HG03457 (cell line): ENCODE measurements around the gene SDK1.

Source experiments
- ATAC-seq: cut with Tn5 transposase; IDR thresholded peaks from one replicate; pipeline ENCODE4 v1.9.1; 2021; ENCODE audit warnings: moderate number of reproducible peaks; ENCODE audit not compliant: unreplicated experiment

The SDK1 gene

DNA sequence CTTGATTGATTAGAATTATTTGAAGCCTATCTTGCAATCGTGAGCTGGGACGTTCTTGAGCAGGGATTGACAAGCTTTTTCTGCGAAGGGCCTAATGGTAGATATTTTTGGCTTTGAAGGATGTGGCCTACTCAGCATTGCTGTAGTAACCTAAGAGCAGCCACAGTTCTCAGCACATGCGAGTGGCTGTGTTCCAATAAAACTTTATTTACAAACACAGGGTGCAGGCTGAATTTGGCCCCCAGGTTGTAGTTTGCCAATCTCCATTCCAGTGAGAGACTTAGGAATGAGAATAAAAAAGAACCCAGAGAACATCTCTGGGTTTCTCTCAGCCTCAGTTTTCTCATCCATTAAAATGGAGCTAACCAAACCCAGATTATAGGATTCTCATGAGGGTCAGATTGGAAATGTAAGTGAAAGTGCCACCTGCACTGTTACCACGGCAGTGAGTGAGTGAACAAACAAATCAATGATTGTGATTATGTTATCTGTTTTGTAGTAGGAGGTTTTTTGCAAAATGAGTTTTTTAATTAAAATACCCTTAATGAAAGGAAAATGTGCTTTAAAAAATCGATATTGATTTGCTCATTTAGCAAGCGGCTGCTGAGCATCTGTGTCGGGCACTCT is 664.0 kb downstream of the SDK1 start:
- ATAC-seq, result no peak

DNA sequence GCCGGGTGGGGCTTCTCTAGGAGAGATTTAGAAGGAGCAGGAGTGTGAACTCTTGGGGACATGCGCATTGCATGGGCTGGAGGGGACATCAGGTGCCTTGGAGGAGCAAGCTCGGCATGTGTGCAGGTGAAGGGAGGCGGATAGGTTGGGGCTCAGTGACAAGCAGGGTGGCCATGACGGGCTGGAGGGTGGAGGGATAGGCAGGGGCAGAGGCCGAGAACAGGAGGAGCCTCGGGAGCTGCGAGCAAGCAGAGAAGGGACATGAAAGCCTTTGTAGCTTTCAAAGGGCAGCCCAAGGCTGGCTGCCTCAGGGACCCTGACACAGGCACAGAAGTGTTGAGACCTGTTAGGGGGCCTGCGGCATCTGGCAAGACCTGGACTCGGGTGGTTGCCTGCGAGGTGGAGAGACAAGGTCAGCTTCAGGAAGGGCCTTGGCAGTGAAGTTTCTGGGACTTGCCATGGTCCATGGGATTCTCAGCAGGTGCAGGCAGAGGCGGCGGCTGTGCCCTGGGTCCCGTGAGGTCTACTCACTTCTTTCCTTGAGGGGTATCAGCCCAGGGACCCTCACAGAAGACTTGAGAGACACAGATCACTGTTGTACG is 664.8 kb downstream of the SDK1 start:
- ATAC-seq, result no peak

GRCh38 chr7:3968234-3968633 is 667.2 kb downstream of the SDK1 start:
- ATAC-seq, result no peak

DNA sequence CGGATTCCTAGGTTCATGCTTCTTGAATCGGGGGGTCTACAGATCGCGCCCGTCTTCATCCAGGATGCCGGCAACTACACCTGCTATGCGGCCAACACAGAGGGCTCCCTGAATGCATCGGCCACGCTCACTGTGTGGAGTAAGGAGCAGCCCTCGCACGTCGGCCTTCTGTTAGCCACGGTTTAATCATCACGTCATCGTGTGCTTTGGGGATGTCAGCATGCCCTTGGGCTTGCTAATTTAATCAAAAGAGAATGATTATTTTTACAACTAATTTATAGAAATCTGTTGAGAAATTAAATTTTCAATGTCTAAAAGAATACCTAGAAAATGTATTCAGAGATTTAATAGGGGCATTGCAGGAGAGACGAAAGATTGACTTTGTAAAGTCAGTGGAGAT is 668.2 kb downstream of the SDK1 start:
- no peak for ATAC-seq

- ATAC-seq, result no peak
Observed at GRCh38 chr7:3971323-3971722, 670.3 kb downstream of the SDK1 start.

GRCh38 chr7:3973264-3973663 is 672.2 kb downstream of the SDK1 start:
- no peak for ATAC-seq

- ATAC-seq, result no peak
Observed at GRCh38 chr7:3974329-3974728, 673.3 kb downstream of the SDK1 start.

DNA sequence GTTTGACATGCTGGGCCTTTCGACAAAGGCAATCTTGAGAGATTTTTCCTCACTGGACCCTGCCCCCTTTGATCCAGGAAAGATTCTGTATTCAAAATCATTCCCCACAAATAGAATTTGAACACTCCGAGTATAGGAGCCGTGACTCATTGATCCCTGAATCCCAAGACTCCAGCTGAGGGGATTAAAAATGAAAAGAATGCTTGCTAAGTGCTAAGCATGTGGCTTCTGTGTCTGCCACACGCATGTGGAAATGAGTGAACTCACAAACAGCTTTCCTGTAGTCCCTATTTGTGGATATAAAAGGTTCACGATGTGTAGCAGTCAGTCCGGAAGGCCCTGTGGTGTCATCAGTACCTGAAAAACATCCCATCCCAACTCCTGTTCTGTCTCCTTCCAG is 674.3 kb downstream of the SDK1 start:
- no peak for ATAC-seq

DNA sequence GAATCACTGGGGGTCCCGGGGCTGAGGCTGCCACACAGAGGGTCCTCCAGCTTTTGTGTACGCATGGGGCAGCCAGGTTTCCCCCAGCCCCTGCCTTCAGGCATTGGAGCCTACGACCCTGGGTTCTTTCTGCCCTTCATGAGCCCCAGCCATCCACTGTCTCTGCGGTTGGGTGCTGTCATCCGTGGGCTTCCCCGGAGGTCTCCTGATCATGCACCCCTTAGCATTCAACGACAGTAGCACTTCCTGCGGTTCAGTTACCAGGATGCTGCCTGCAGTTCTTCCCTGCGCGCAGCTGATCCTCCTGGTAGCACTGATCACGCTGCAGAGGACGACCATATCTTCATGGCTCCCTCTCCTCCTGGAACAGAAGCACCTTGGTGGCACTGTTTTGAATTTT is 676.3 kb downstream of the SDK1 start:
- ATAC-seq, result no peak

DNA sequence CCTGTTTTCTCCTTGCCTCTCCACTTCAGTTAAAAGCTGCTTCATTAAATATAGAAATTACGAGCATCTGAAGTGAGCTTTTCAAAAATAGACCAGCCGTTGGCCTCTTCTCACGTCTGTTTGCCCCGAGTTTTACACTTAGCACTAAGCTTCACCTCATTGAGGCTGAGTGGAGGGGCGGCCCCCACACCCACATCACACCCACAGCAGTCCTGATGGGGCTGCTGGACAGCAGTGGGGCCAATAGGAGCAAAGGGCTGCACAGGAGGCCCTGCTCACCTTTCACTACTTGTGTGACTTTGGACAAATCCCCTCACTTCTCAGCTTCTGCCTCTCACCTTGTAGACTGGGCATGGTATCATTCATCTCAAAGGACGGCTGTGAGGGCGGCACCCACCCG is 677.8 kb downstream of the SDK1 start:
- no peak for ATAC-seq

DNA sequence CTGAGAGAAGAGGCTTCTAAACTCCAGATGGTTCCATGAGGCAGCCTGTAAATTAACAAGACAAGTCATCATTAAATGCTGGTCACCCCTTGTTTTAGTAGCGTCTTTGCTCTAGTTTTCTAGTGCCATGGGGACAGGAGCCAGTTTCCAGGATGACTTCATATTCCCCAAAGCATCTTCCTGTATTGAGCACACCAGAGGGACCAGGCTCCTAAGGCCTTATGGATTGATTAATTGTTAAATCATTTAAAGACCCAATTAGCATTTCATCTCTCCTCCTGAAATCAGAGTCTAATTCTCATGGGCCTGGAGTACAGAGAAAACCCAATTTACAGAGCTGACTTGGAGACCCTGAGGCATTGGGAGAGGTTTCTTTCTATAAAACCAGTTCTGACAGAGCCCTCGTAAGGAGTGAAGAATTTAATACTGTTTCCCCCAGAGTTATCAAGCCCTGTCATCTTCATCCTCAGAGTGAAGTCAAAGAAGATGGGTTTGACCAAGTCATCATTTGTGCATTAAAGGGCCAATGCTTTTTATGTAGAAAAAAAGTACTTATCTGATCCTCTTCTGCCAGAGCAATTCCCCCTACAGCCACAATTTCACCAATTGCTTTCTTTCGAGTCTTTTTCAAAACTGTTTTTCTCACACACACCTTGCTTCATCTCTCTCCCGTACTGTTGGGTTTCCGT is 678.7 kb downstream of the SDK1 start:
- ATAC-seq, result no peak

DNA sequence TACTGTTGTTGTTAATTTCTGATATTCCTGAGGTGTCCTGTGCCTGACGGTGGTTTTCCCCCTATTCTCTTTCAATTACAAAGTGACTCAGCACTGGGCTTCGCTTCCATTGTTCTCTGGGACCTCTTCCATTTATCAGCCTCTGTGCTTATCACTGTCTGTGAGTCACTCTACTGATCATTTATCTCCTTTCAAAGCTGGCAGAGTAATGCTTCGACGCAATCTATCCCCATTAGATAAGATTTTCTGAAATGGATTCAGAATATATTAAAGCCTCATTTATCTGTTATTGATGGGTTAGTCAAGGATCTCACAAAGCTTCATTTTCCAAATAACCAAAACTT is 679.2 kb downstream of the SDK1 start:
- no peak for ATAC-seq

DNA sequence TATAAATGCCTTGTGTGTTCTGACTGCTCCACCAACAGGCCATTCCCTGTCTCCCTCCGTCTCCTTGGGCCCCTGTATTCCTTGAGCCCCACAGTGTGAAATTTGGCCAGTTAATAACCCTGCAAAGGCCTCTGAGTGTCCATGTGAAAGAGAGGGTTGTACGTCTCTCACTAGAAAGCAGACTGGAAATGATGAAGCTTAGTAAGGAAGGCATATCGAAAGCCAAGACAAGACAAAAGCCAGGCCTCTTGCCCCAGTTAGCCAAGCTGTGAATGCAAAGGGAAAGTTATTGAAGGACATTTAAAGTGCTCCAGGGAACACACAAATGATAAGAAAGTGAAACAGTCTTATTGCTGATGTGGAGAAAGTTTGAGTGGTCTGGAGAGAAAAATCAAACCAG is 680.2 kb downstream of the SDK1 start:
- no peak for ATAC-seq

DNA sequence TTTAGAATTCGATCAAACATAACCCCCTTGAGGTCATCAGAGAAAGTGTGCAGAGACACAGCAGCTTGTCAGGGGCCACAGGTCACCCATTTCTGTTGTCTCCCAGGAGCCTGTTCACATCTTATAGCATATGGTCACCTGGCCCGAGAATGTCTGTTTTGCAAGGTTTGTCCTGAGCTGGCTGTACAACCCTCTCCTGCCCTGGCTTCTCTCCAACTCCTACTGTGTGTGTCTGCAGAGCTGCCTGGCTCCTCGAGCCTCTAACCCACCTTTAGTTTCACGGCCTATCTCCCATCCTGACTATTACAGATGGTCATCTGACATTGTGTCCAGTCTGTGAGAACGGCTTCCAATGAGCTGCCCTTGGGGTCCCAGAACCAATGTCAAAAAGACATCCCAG is 683.4 kb downstream of the SDK1 start:
- no peak for ATAC-seq

DNA sequence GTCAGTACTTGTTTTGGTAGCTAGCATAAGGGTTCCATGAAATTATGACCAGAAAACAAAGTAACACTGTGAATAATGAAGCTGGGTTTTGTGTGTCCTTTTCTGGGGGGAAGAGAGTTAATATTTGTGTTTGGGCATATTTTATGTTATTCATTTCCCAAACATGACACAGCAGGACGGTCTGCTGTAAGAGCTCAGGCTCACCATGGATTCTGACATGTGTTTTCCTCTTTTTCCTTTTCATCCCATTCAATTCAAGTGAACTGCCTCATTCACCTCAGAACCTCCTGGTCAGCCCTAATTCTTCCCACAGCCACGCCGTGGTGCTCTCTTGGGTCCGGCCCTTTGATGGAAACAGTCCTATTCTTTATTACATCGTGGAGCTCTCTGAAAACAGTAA is 685.9 kb downstream of the SDK1 start:
- ATAC-seq, result no peak

DNA sequence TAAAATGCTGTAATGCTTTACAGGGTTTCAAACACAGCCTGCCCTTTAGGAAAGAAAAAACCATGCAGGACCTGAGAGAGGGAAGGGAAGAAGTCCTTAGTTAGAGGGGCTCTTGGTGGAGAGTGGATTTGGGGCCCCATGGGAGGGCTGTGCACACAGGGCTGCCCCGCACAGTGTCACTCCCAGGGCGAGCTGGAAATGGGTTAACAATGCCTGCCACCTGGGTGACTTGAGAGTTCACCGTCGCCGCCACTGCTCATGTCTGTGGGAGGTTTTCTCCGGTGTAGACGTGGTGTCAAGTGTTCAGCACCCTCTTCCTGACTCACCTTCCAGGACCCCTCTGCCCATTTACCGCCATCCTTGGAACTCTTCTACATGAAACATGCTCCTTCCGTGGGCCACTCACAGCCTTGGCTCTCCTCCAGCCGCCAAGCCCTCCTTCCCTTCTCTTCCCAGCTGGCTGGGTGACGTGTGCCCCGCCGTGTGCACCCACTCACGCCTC is 686.4 kb downstream of the SDK1 start:
- no peak for ATAC-seq

GRCh38 chr7:3989723-3990122 is 688.7 kb downstream of the SDK1 start:
- ATAC-seq, result no peak

- no peak for ATAC-seq
Observed at GRCh38 chr7:3991731-3992231, 690.7 kb downstream of the SDK1 start.

DNA sequence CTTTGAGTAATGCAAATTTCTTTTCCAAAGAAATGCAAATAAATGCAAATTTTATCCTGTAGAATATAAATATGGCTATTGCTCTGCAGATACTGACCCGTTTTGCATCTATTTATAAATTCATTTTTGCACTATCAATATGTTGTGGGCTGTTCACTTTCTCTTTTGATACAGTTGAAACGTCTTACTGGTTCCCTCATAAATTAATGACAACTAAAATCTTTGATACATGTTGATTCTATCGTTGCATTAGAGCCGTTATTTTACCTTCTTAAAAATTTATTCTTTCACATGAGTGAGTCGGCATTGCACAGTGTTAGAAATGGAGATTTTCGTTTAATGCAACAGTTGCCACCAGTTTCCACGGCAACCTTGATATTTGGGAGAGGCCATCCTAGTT is 691.8 kb downstream of the SDK1 start:
- no peak for ATAC-seq

DNA sequence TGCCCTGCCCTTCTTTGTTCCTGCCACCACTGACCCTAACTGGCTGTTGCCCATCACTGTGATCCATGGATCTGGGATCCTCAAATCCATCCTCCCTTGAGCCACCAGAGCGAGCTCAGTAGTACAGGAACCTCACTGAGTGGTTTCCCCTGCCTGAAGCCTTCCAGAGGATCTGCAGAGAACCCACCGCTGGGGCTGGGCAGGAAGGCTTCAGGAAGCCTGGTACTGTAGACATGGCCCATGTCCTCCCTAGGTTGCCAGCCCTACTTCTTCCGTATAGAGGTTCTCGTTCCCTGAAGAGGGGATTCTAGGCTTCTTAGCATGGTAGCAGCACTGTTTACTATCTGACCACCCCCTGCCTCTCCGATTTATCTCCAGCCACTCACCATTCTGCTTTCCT is 693.7 kb downstream of the SDK1 start:
- no peak for ATAC-seq

- ATAC-seq, result no peak
Observed at GRCh38 chr7:3995187-3995586, 694.1 kb downstream of the SDK1 start.

DNA sequence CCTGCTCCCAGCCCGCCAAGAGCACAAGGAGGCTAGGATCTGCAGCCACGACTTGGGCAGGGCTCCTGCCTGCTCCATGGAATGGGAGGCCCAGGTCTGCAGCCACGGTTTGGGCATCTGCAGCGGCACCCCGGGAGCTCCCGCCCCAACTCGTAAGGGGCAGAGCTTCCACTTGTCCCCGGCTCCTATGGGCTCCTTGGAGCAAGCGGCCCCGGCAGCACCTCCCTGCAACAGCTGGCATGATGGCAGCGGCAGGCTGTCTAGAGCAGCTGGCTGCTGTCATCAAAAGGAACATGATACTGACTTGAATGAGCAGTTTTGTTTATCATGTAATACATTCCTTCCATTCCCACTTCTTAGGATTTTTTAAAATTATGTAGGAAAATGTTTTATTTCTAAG is 697.0 kb downstream of the SDK1 start:
- no peak for ATAC-seq
